GF-D8 (cell line): ENCODE data around the gene ITPK1.

Source experiments
- DNase-seq: peaks from one replicate; lab custom pipeline; 2025; lab: John Stamatoyannopoulos, UW

The ITPK1 gene

DNA sequence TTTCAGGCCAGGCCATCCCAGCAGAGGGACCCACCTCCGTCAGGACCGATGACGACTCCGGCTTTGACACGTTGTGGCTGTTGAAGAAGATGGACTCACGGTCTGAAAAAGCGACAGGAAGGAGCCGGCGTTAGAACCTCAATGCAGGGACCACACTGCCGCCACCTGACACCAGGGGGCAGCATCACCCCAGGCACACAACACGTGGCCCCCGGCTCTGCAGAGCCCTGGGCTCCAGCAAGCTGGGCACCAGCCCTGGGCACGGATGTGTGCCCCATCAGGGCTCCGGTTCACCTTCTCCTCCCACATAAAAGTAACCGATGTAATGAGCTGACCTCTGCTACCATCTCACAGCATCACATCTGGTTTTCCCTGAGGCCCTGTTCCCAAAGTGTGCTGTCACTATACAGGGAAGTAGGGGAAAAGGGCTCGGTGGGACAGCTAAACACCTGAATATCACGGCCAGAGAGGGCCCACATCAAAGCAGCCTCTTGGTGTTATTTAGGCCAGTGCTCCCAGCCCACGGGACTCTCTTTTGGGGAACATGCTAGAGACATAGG, 163.7 kb downstream of the ITPK1 start:
- DNase-seq, result no peak

- DNase-seq, result no peak
These were observed 164.5 kb downstream of the ITPK1 start for GRCh38 chr14:92951261-92951660.

- DNase-seq, result no peak
These were observed 165.0 kb downstream of the ITPK1 start for GRCh38 chr14:92950773-92951172.

- DNase-seq, result no peak
These were observed 165.6 kb downstream of the ITPK1 start for GRCh38 chr14:92950193-92950540.

DNA sequence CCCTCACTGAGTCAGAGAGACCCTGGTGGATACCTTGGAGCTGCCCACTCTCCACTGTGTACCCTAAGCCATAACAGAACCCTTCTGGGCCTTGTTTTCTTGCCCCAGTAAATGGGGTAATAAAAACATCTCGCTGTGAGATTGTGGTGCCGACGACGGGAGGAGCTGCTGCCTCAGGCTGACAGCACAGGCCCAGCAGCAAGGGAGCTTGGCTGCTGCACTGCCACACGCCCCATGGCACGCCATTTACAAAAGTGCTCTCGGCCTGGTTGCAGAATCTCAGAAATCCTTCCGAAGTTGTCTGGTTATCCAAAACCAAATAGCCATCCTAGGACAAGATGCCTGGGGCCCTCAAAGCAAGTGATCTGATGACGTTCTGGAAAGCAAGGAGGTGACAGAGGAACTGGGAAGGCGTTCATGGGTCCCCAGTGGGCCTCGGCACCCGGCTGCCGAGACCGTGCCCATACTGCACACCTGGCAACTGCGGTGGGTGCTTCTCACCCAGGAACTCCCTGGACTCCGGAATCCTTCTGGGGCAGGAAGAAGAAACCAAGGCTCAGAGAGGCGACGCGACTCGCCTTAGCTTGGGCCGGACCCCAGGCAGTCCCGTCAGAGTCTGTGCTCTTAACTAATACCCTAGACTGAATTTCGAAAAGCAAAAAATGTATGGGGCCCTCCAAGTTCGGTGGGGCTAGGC, 166.1 kb downstream of the ITPK1 start:
- no peak for DNase-seq

- no peak for DNase-seq
These were observed 167.1 kb downstream of the ITPK1 start for GRCh38 chr14:92948647-92949046.

DNA sequence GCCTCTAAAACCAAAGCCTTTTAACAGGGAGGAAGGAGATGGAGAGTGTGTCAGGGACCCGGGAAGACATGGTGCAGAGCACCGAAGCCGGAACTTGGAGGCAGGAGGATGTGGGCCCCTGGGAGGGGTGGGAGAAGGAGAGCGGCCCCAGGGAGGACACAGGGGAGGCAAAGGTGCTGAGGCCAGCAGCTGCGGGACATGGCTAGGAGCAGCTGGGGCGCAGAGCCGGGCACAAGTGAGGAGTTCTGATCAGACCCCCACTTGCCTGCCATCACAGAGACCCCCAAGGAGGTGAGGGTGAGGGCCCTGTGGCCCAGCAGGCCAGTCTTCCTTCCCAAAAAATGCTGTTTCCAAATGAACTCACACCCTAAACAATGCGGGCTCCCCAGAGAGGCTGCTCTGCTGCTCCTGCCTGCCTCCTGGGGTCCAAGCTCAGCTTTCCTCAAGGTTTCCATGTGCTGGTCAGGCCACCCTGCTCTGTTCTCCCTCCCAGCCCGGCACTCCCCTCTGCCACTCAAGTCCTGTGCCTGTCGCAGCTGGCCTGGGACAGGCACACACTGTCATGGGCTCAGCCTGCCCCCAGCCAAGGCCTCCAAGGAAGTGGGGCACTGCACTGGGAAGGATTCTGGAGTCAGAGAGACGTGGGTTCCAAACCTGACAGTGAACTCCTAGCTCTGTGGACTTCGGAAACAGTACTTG, 168.7 kb downstream of the ITPK1 start:
- no peak for DNase-seq

- DNase-seq, result no peak
These were observed 169.5 kb downstream of the ITPK1 start for GRCh38 chr14:92945959-92946846.

DNA sequence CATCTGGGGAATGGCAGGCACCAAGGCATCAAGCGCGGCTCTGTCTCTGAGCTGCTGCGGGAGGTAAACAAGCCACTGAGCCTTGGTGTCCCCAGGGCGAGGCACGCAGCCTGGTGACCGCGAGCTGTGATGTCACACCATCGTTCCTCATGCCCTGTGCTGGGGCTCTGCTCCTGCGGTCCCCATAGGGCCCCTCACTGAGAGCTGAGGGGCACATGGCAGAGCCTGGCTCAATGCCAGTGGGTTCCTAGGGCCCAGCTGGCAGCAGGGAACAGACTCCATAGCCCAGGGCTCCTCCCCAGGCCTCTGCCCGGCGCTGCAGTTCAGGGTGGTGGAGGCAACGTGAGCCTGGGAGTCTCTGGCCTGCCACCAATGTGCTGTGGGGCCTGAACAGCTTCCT, 170.2 kb downstream of the ITPK1 start:
- DNase-seq, result no peak

- no peak for DNase-seq
These were observed 170.7 kb downstream of the ITPK1 start for GRCh38 chr14:92944976-92945375.

GRCh38 chr14:92943855-92944570, 171.7 kb downstream of the ITPK1 start:
- DNase-seq, result no peak

DNA sequence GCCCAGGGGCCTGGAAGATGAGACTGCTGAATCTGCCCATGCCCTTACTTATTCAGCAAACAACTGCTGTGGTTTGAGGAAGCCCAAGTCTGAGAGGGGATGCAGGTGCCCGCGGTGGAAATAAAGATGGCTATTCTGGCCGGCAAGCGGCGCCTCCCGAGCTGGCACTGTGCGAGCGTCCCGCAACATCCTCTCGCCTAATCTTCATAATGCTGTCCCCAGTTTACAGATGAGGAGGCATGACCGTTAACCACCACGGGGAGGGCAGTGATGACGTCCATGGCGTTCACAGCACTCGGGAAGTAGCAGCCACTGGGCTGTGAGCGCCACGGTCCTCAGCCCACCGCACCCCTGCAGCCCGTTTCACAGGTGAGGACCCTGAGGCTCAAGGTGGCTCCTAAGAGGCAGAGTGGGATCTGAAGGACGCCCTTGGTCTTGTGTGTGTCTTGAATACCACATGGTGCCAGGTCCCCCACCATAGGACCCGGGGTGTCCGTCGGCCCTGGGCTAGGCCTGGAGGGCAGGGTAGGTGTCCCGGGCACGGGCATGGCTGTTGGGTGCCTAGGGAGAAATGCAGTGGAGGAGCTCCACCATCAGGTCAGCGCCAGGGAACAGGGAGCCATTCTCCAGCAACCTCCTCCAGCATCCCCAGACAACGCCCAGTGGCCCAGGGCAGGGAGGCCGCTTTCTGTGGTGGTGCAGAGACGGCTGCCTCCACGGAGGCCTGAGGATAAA, 172.6 kb downstream of the ITPK1 start:
- no peak for DNase-seq

DNA sequence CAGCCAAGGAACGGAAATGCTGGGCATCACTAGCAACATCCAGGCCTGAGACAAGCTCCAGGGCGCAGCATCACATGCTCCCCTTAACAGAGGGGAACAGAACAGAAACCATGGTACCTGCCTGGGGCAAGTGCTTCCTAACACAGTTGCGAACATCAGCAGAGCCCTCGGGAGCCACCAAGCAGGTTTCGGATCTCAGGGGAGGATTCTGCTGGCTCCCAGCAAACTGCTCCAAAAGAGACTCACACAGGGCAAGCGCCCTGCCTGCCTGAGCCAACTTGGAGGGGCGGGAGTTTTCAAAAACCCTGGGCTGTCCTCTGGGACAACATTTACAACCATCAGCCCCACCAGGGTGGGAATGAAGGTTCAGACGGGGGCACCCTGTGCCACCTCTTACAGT, 173.1 kb downstream of the ITPK1 start:
- no peak for DNase-seq

DNA sequence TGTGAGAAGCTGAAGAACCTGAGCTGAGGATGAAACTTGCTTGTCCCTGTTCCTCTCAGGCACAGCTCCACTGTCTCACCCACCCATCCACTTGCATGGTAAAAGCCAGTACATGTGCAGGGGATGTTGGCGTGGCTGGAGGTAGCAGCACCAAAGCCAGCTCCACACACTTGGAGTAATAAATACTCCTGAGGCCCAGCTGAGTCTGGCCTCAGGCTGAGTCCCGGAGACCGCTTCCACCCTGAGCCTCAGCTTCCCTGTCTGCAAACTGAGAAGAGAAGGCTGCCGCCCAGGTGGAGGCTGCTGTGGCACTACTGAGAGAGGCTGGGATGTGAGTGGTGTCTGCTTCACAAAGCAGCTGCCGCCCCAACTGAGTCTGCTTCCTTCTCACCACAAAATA, 173.6 kb downstream of the ITPK1 start:
- DNase-seq, result no peak

- DNase-seq, result no peak
These were observed 174.2 kb downstream of the ITPK1 start for GRCh38 chr14:92941531-92941930.

- DNase-seq, result no peak
These were observed 175.2 kb downstream of the ITPK1 start for GRCh38 chr14:92940543-92940942.

DNA sequence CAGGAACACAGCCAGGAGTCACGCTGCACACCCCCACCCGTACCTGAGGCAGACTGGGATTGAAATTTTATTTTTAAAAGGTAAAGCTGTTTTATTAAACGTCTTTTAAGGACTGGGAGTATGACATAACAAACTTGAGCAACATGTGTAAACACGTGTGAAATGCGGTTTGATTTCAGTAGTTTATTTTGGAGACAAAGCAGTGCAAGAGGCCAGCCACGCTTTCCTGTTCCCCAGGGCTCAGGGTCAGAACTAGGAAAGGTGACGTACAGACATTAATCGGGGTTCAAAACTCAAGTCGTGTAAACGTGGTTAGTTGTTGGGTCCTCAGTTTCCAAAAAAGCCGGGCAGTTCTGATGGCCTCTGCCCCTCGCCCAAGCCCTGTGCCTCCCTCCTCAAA, 176.0 kb downstream of the ITPK1 start:
- DNase-seq, result no peak

- DNase-seq, result no peak
These were observed 176.6 kb downstream of the ITPK1 start for GRCh38 chr14:92938890-92939671.

GRCh38 chr14:92938235-92938875, 177.4 kb downstream of the ITPK1 start:
- no peak for DNase-seq
